ENCODE measurements around the gene TXNDC2. TPM values are rescaled to one million over a fixed set of nuclear protein-coding genes. Genes with fewer than 3 reads are reported as not detected.
"Not testable (repeated sequence)": the region's sequence is repeated elsewhere in the genome, so short reads cannot be mapped to it uniquely, and the experiment has no call there.

TXNDC2 gene
- total RNA-seq, 1 donor from 2014 or later, result not detected

DNA sequence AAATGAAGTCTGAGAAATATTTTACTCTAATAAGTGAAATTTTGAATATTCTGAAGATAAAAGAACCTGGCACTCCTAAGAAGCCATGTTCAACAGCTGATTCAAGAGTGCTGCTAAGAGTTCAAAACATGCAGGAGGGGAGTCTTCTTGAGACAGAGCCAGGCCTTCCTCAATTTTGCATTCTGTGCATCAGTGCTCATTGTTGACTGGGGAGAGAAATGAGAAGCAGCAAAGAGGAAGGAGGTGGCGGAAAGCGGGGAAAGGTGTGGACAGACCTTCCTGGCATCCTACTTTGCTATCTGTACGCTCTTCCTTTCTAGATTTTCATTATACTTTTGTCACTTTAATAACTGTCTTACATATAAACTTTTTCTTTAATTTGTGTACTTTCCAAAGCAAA lies 29.7 kb upstream of the TXNDC2 start:
- peaks cover 0 to 15% of the 10 kb centered on the region in 2 donors for H3K4me1 ChIP-seq
- H3K4me3 ChIP-seq, result no peak overlapping the region
- peaks cover 8 to 9% of the 10 kb centered on the region in 2 donors for H3K36me3 ChIP-seq
- H3K27me3 ChIP-seq, result no peaks in the 10 kb centered on the region
- TF ChIP-seq, protein P1, sequence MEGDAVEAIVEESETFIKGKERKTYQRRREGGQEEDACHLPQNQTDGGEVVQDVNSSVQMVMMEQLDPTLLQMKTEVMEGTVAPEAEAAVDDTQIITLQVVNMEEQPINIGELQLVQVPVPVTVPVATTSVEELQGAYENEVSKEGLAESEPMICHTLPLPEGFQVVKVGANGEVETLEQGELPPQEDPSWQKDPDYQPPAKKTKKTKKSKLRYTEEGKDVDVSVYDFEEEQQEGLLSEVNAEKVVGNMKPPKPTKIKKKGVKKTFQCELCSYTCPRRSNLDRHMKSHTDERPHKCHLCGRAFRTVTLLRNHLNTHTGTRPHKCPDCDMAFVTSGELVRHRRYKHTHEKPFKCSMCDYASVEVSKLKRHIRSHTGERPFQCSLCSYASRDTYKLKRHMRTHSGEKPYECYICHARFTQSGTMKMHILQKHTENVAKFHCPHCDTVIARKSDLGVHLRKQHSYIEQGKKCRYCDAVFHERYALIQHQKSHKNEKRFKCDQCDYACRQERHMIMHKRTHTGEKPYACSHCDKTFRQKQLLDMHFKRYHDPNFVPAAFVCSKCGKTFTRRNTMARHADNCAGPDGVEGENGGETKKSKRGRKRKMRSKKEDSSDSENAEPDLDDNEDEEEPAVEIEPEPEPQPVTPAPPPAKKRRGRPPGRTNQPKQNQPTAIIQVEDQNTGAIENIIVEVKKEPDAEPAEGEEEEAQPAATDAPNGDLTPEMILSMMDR (IDR thresholded peaks at IDR 0.05), result no peak
- DNase-seq (ENCODE audit: low spot score in 2 of 2), result no peak
- no peaks in the 10 kb centered on the region for H3K9me3 ChIP-seq
- intact Hi-C loops (cut with DNase I), result no loop called here
- H3K27ac ChIP-seq, result peak overlapping the region; percentile 71 to 74

DNA sequence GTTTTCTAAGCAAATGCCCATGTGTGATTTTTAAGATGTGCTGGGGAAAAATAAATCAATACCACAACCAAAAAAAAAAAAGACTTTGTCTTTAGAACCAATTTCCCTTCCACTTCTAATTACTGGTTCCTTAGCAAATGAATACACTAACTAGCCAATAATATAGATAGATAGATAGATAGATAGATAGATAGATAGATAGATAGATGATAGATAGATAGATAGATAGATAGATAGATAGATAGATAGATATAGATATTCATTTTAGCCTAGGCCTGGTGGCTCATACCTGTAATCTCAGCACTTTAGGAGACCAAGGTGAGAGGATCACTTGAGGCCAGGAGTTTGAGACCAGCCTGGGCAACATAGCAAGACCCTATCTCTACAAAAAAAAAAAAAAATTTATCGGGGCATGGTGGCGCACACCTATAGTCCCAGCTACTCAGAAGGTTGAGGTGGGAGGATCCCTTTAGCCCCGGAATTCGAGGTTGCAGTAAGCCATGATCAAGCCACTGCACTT lies 28.2 kb upstream of the TXNDC2 start:
- intact Hi-C loops (cut with DNase I); H3K27me3 ChIP-seq; DNase-seq (ENCODE audit: low spot score in 2 of 2); H3K27ac ChIP-seq; H3K4me3 ChIP-seq; H3K9me3 ChIP-seq: not testable (repeated sequence)
- peaks cover 10 to 15% of the 10 kb centered on the region in 2 donors for H3K36me3 ChIP-seq
- peaks cover 0 to 15% of the 10 kb centered on the region in 2 donors for H3K4me1 ChIP-seq

DNA sequence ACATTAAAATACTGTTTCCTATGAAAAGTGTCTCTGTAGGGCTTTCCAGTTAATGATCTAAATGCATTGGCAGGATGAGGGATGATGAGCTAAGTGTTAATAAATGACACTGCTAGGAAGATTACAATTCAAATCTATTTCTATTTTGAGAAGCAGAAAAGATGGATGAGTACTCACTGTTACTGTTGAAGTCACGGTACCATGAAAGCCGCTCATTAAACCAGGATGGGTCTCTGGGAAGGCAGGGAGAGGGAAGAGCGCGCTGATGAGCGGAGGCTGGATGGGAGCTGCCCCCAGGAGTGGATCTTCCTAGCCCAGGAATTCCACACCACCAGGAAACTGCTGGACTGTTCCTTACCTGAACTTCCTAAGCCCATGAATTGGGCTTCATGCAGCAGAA lies 27.1 kb upstream of the TXNDC2 start:
- H3K36me3 ChIP-seq, result peaks cover 10 to 19% of the 10 kb centered on the region in 2 donors
- intact Hi-C loops (cut with DNase I), result no loop called here
- no peaks in the 10 kb centered on the region for H3K9me3 ChIP-seq
- H3K27ac ChIP-seq, result no peak overlapping the region
- H3K4me3 ChIP-seq, result no peak overlapping the region
- peaks cover 0 to 15% of the 10 kb centered on the region in 2 donors for H3K4me1 ChIP-seq
- TF ChIP-seq, protein P1 (IDR thresholded peaks at IDR 0.05), result no peak
- no peak for DNase-seq (ENCODE audit: low spot score in 2 of 2)
- no peaks in the 10 kb centered on the region for H3K27me3 ChIP-seq

DNA sequence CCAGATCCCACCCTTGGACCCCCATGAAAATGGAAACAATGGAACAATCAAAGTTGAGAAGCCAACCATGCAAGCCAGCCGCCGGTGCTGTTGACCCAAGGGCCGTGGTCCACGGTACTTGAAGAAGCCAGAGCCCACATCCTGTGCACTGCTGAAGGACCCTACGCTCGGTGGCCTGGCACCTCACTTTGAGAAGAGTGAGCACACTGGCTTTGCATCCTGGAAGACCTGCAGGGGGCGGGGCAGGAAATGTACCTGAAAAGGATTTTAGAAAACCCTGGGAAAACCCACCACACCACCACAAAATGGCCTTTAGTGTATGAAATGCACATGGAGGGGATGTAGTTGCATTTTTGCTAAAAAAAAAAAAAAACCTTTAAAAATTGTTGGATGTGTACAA lies 26.5 kb upstream of the TXNDC2 start:
- DNase-seq (ENCODE audit: low spot score in 2 of 2), result no peak
- intact Hi-C loops (cut with DNase I), result no loop called here
- Histone ChIP-seq H3K9me3 (no peaks in the 10 kb centered on the region), H3K4me1 (peaks cover 0 to 15% of the 10 kb centered on the region in 2 donors), H3K27ac (no peak overlapping the region), H3K4me3 (no peak overlapping the region), H3K36me3 (peaks cover 10 to 19% of the 10 kb centered on the region in 2 donors), H3K27me3 (no peaks in the 10 kb centered on the region)
- TF ChIP-seq, protein P1 (IDR thresholded peaks at IDR 0.05), result no peak

DNA sequence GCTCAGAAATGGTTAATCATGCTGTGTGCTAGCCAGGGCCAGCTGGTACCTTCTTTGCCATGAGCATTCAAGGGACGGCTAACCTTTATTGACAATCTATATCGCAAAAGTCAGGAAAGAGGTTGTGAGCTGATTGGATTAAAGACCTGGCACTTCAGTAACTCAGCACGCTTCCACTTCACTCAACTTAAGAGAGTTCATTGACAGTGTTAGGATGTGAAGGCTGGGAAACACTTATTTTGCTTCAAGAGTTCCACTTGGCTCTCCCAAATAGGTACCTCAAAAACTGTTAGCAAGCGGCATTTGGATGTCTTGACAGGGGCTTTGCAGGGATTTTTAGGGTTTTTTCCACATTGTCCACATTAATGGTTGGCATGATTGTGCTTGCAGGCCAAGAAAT lies 25.1 kb upstream of the TXNDC2 start:
- Histone ChIP-seq H3K27me3 (no peaks in the 10 kb centered on the region), H3K36me3 (peaks cover 10 to 19% of the 10 kb centered on the region in 2 donors), H3K4me3 (no peak overlapping the region), H3K27ac (no peak overlapping the region), H3K9me3 (peaks cover 0 to 5% of the 10 kb centered on the region in 2 donors), H3K4me1 (peaks cover 0 to 3% of the 10 kb centered on the region in 2 donors)
- intact Hi-C loops (cut with DNase I), result no loop called here
- DNase-seq (ENCODE audit: low spot score in 2 of 2), result no peak
- TF ChIP-seq, protein P1 (IDR thresholded peaks at IDR 0.05), result no peak

DNA sequence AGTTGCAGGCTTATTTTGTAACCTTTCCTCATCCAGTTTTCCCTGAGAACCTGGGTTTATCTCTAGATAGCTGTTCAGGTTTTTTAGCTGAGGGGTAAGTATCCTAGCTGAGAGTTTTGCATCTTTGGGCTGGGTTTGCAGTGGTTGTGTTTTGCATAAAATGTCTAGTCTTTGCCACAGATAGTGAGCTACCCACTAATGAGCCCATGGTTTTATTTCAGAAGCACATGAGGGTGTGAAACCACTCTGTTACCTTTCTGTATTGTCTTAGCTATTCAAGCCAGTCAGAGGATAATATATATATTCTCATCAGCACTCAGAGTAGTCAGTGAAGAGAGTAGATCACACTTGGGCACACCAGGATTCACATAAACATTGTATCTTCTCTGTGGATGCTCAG lies 24.6 kb upstream of the TXNDC2 start:
- H3K9me3 ChIP-seq, result peaks cover 0 to 9% of the 10 kb centered on the region in 2 donors
- H3K4me3 ChIP-seq, result no peak overlapping the region
- intact Hi-C loops (cut with DNase I), result no loop called here
- peaks cover 10 to 19% of the 10 kb centered on the region in 2 donors for H3K36me3 ChIP-seq
- no peak for DNase-seq (ENCODE audit: low spot score in 2 of 2)
- H3K4me1 ChIP-seq, result no peaks in the 10 kb centered on the region
- H3K27ac ChIP-seq, result no peak overlapping the region
- TF ChIP-seq, protein P1 (IDR thresholded peaks at IDR 0.05), result no peak
- H3K27me3 ChIP-seq, result no peaks in the 10 kb centered on the region

Measured in ascending aorta (tissue), 2 donors.